ENCODE measurements around the gene LRRC63. TPM values are rescaled to one million over a fixed set of nuclear protein-coding genes. Genes with fewer than 3 reads are reported as not detected.

LRRC63 gene
- total and polyA plus RNA-seq, 9 of the 15 experiments (the other 6 are each of a cell fraction or from before 2014, with no cell fraction given) = 0.07 to 0.41 (median 0.24) TPM; not detected in 1

GRCh38 chr13:46211483-46212351, at the start of gene LRRC63 (continued):
- TF ChIP-seq MCM2 (IDR thresholded peaks at IDR 0.05; ENCODE audit: low read depth) = no peak
- no peak for TF ChIP-seq POU5F1 (IDR thresholded peaks at IDR 0.05; ENCODE audit: borderline replicate concordance, low read depth, low read length, partially characterized antibody)
- TF ChIP-seq POLR3G (IDR thresholded peaks at IDR 0.05; ENCODE audit: extremely low read depth, insufficient read length, insufficient replicate concordance) = no peak
- TF ChIP-seq HDAC8 (tag; IDR thresholded peaks at IDR 0.05) = no peak
- no peak for TF ChIP-seq SUPT5H (IDR thresholded peaks at IDR 0.05)
- no peak for TF ChIP-seq CC2D1A (IDR thresholded peaks at IDR 0.05)
- peak; percentile 67 for TF ChIP-seq RFX1 (IDR thresholded peaks at IDR 0.05)
- no peak for TF ChIP-seq MAX (CRISPR knock-in tag; IDR thresholded peaks at IDR 0.05)
- peak; percentile 88 for TF ChIP-seq VEZF1 (CRISPR knock-in tag; IDR thresholded peaks at IDR 0.05)
- TF ChIP-seq ATF1 (CRISPR knock-in tag; IDR thresholded peaks at IDR 0.05) = no peak
- peak; percentile 78 for TF ChIP-seq ATF1 (tag; IDR thresholded peaks at IDR 0.05)
- peak; percentile 92 to 94 for TF ChIP-seq NRF1 (conservative IDR thresholded peaks at IDR 0.05 in 1 of 2, IDR thresholded peaks at IDR 0.05 in 1 of 2)
- peak; percentile 70 for TF ChIP-seq EGR1 (conservative IDR thresholded peaks at IDR 0.05)
- TF ChIP-seq ZFP36 (IDR thresholded peaks at IDR 0.05; ENCODE audit: low read depth, low read length, partially characterized antibody) = peak; percentile 2
- TF ChIP-seq PTRF (tag; IDR thresholded peaks at IDR 0.05) = no peak
- TF ChIP-seq CREM (IDR thresholded peaks at IDR 0.05; ENCODE audit: low read depth) = peak; percentile 43
- TF ChIP-seq NFIC (IDR thresholded peaks at IDR 0.05) = no peak
- TF ChIP-seq POLR2G (IDR thresholded peaks at IDR 0.05; ENCODE audit: low read depth, low read length) = peak; percentile 76
- no peak for TF ChIP-seq ZNF512 (tag; IDR thresholded peaks at IDR 0.05)
- TF ChIP-seq MEIS2 (IDR thresholded peaks at IDR 0.05; ENCODE audit: partially characterized antibody) = peak; percentile 17
- TF ChIP-seq NR4A1 (CRISPR knock-in tag; IDR thresholded peaks at IDR 0.05) = no peak
- TF ChIP-seq NR4A1 (tag; IDR thresholded peaks at IDR 0.05) = no peak
- no peak for TF ChIP-seq ARID1B (IDR thresholded peaks at IDR 0.05)
- 0 out of 4 replicates have a peak, but pooled peaks have one; percentile 13 to 21 for TF ChIP-seq MNT (conservative IDR thresholded peaks at IDR 0.05)
- TF ChIP-seq SAFB (IDR thresholded peaks at IDR 0.05; ENCODE audit: borderline replicate concordance, low read depth, low read length) = peak; percentile 75
- peak; percentile 46; the same call in 1 of the 2 replicates for TF ChIP-seq PHF8 (IDR thresholded peaks at IDR 0.05; ENCODE audit: borderline replicate concordance, low read length)

Data from K562 (cell line).